CD4-positive, alpha-beta T cell treated with Interferon gamma for 1 hour (primary cell): ENCODE measurements around the gene LGSN.
"Not testable (repeated sequence)": the region's sequence is repeated elsewhere in the genome, so short reads cannot be mapped to it uniquely, and the experiment has no call there.

Experiments used
- DNase-seq: peaks from one replicate; pipeline ENCODE4 v3.0.0-alpha.2; 2020

LGSN gene

GRCh38 chr6:63230027-63230426 lies 89.8 kb downstream of the LGSN start:
- DNase-seq, result not testable (repeated sequence)

GRCh38 chr6:63227928-63228894 lies 91.6 kb downstream of the LGSN start:
- not testable (repeated sequence) for DNase-seq

- DNase-seq, result not testable (repeated sequence)
These were observed 93.8 kb downstream of the LGSN start for GRCh38 chr6:63225987-63226386.
